ENCODE data around the gene UPK2.
"Not testable (repeated sequence)": the region's sequence is repeated elsewhere in the genome, so short reads cannot be mapped to it uniquely, and the experiment has no call there.

UPK2 gene

DNA sequence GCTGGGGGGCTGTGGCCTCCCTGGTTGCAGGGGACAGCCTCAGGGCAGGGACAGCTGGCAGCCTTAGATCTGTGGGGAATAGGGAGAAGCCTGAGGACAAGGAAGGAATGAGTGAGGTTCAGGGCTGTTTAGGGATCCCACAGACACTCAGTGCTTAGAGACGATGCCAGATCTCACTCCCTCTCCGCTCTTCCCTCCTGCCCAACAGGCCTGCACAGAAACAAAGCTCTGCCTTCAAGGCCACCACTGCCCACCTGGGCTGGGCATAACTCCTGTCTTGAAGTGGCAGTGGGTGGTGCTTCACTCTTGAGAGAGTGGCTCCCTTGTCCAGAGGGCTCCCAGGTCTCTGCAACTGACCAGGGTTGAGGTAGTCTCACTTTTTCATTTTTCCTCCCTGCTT is 28.7 kb downstream of the UPK2 start:
- peak; percentile 36 for DNase-seq (ENCODE audit: low read depth, low spot score)

DNA sequence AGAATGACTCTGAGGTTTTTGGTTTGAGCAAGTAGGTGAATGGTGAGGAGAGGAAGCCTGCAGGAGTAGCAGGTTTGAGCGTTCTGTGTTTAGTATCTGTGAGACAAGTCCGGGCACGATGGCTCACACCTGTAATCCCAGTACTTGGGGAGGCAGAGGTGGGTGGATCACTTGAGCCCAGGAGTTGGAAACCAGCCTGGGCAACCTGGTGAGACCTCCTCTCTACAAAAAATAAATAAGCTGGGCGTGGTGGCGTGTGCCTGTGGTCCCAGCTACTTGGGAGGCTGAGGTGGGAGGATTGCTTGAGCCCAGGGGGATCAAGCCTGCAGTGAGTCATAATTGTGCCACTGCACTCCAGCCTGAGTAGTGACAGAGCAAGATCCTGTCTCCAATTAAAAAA is 32.2 kb downstream of the UPK2 start:
- no peak for DNase-seq (ENCODE audit: low read depth, low spot score)

DNA sequence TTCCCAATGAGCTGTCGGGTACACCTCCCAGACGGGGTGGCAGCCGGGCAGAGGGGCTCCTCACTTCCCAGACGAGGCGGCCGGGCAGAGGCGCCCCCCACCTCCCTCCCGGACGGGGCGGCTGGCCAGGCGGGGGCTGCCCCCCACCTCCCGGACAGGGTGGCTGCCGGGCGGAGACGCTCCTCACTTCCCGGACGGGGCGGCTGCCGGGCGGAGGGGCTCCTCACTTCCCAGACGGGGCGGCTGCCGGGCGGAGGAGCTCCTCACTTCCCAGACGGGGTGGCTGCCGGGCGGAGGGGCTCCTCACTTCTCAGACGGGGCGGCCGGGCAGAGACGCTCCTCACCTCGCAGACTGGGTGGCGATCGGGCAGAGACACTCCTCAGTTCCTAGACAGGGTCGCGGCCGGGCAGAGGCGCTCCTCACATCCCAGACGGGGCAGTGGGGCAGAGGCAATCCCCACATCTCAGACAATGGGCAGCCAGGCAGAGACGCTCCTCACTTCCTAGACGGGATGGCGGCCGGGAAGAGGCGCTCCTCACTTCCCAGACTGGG is 35.5 kb downstream of the UPK2 start:
- not testable (repeated sequence) for DNase-seq (ENCODE audit: low read depth, low spot score)

DNA sequence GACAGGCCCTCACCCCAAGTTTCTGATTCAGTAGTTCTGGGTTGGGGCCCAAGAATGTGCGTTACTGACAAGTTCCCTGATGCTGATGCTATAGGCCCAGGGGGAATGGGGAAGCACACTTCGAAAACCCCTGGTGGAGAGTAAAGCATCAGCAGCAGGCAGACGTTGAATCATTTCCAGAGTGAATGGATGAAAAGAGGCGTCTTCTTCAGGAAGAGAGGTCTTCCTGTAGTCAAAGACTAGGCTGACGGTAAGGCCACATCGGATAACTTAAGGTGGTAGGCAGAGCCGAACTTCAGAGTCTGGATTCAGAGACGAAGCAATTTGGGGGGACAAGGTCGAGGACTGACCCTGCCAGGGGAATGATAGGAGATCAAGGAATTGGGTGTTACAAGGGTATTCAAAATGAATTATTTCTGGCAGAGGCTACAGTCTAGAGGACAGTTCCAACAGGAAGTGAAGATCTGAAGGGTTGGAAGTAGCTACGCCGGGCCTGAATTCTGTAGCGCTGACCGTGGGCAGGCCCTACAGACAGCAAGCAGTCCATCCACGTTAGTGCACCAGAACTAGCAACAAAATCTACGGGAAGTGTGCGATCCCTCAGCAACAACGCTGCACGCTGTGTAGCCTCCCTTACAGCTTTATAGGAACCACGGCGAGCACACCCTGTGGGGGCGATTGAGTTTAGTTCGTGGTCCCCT is 41.0 kb downstream of the UPK2 start:
- no peak for DNase-seq (ENCODE audit: low read depth, low spot score)

DNA sequence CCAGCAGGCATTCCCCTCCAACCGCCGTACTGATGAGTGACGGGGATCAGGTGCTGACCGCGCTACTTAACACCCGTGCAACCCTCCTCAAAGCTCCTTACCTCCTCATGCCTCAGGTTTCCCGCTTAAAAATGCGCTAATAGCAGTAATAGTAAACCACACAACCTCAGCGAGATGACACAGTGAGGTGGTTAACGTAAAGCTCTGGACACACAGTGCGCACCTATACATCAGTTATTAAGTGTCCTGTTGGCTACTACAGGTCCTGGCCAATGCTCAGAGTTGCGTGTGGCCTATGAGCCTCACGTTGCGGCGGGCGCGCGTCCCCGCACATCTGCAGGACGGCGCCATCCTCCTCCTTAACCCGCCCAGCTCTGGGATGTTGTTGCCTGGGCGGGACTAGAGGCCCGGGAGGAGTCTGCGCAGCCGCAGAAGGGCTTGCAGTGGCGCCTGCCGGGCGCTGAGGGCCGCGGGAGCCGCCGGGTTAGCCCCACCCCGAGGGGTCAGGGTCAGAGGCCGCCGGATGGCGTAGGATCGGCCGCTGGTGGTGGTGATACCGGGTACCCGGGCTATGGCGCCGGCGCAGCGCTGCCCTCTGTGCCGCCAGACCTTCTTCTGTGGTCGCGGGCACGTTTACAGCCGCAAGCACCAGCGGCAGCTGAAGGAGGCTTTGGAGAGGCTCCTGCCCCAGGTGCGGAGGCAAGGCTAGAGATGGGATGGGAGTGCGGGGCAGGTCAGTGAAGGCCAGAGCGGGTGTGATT is 41.7 kb downstream of the UPK2 start, which contains the start of gene CENATAC:
Gene CENATAC, plus strand, starts transcription at position 512 of the 761 bp plus-strand sequence. Its CDS starts 60 bp downstream, at position 572.
- peak; percentile 96 for DNase-seq (ENCODE audit: low read depth, low spot score)

DNA sequence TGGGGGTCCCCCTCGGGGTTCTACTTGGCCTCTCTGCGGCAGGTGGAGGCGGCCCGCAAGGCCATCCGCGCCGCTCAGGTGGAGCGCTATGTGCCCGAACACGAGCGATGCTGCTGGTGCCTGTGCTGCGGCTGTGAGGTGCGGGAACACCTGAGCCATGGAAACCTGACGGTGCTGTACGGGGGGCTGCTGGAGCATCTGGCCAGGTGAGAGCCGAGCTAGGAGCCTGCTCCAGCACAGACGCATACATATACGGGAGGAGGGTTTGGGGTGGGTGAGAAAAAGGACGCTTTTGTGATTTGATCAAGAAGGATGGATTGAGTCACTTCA is 42.3 kb downstream of the UPK2 start:
- peak; percentile 46 for DNase-seq (ENCODE audit: low read depth, low spot score)

DNA sequence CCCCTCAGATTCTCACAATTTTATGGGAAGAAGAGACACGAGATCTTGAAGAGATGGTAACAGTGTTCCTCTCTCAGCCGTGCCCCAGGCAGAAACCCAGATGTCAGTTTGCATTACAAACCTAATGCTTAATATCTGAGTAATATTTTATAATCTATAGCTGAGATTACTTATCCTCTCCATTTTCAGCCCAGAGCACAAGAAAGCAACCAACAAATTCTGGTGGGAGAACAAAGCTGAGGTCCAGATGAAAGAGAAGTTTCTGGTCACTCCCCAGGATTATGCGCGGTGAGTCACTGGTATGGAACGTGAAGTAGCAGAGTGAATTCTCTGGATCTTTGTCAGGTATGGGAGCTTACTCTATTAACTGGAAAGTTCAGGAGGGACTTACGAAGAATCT is 42.7 kb downstream of the UPK2 start:
- DNase-seq (ENCODE audit: low read depth, low spot score) = peak; percentile 71

DNA sequence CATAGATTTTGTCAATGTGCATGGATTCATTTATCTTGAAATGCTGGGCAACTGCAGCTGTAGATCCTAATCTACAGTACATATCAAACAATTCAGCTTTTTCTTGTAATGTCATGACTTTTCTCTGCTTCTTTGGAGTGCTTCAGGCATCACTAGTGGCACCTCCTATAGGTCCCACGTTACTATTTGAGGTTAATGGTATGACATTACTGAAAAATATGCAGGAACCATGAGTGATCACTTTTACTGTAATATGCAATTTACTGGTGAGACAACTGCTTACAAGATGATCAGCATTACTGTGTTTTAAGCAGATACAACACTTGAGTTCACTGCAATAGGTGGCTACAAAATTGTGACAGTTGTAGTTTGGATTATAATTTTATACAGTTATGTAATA is 44.8 kb downstream of the UPK2 start:
- no peak for DNase-seq (ENCODE audit: low read depth, low spot score)

DNA sequence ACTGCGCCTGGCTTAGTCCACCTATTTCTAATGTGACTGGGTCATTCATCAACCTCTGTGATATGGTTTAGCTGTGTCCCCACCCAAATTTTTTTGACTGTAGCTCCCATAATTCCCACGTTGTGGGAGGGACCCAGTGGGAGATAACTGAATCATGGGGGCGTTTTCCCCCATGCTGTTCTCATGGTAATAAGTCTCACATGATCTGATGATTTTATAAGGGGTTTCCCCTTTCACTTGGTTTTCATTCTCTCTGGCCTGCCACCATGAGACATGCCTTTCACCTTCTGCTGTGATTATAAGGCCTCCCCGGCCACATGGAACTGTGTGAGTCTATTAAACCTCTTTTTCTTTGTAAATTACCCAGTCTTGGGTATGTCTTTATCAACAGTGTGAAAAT is 50.6 kb downstream of the UPK2 start:
- DNase-seq (ENCODE audit: low read depth, low spot score) = no peak

Measured in ELF-1 (cell line).